DND-41 (cell line): Measurements from ENCODE around the gene JCAD.

Source experiments
- CTCF ChIP-seq: IDR thresholded peaks from 2 replicates; pipeline ENCODE4 v1.5.1; 2012; ENCODE audit warnings: borderline replicate concordance, low read length, moderate library complexity, mild to moderate bottlenecking; ENCODE audit not compliant: poor library complexity, severe bottlenecking; ENCODE audit errors: extremely low read depth
- EZH2 ChIP-seq: IDR thresholded peaks from 3 replicates; pipeline ENCODE4 v1.6.1; 2012; ENCODE audit warnings: borderline replicate concordance, low read depth, mild to moderate bottlenecking, moderate library complexity, low read length, inconsistent platforms; ENCODE audit not compliant: severe bottlenecking

DNA sequence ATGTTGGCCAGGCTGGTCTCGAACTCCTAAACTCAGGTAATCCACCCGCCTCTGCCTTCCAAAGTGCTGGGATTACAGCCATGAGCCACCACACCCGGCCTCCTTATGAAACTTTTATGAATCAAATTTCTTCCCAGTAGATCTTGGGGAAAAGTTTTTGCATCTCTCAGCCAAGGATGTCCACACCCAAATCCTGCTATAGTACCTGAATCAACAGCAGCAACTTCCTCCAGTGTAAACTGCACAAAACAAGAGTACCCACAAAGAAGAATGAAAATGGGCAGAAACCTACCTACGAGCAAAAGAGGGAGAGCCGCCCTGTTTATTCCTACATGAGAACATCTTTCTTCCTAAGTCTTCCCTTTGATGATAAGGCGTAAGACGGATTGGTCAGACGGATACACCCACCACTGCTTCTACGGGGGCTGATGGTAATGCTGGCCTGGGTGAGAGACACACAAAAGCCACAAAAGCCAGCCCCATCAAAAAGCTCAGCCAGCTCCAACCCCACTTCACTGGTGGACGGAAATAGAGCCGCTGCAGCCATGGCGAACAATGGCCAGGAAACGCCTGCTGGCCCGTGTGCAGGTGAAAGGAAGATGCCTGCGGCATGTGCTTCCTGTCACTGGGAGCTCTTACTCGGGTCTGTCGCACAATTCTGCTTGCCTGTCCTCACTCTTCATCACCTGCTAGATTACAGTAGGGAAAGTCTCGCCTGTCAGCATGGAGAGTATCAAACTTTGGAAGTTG lies 10.4 kb downstream of the JCAD start:
- TF ChIP-seq CTCF (no peak), EZH2 (no peak)
